ENCODE data around the gene IDUA. TPM values are rescaled to one million over a fixed set of nuclear protein-coding genes. Genes with fewer than 3 reads are reported as not detected.

The IDUA gene
- total RNA-seq, 1 donor from 2014 or later, result 2.6 TPM

DNA sequence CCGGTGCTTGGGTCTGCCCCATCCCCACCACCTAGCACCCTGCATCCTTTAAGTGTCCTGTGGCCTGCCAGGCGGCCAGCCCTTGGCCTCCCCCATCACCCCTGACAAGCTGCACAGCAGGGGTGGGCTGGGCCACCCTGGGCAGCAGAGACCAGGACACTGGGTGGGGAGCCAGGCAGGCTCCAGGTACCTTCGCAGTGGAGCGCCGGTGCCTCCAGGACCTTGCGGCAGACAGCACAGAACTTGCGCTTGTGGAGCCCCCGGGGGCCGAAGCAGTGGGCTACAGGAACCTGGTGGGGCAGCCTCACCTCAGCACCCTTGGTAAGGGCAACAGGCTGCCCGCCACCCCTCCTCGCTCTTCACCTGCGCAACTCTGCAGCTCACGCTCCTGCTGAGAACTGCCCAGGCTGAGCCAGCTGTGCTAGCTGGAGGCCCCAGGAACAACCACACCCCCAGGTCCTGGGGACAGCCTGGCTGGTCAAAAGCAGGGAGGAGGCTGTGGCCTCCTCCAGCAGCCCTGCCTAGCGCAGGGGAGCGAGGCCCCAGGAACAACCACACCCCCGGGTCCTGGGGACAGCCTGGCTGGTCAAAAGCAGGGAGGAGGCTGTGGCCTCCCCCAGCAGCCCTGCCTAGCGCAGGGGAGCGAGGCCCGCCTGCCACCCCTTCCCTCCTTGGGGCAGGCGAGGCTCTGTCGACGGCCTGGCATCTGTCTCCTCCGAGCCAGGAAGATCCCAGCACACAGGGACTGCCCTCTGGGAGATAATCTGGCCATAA is 18.0 kb upstream of the IDUA start:
- no peak for DNase-seq (ENCODE audit: low read depth)

GRCh38 chr4:970046-970745 is 16.6 kb upstream of the IDUA start:
- peak; percentile 52 for FAIRE-seq
- no peak for DNase-seq (ENCODE audit: low read depth)
- Histone ChIP-seq H3K27me3 (ENCODE audit: control insufficient read depth, insufficient read depth, low read length) (no peaks in the 10 kb centered on the region), H3K4me3 (ENCODE audit: low read depth, low read length) (no peak overlapping the region), H3K36me3 (ENCODE audit: control insufficient read depth, insufficient read depth, low read length) (peaks cover 12% of the 10 kb centered on the region)
- TF ChIP-seq, protein P1, sequence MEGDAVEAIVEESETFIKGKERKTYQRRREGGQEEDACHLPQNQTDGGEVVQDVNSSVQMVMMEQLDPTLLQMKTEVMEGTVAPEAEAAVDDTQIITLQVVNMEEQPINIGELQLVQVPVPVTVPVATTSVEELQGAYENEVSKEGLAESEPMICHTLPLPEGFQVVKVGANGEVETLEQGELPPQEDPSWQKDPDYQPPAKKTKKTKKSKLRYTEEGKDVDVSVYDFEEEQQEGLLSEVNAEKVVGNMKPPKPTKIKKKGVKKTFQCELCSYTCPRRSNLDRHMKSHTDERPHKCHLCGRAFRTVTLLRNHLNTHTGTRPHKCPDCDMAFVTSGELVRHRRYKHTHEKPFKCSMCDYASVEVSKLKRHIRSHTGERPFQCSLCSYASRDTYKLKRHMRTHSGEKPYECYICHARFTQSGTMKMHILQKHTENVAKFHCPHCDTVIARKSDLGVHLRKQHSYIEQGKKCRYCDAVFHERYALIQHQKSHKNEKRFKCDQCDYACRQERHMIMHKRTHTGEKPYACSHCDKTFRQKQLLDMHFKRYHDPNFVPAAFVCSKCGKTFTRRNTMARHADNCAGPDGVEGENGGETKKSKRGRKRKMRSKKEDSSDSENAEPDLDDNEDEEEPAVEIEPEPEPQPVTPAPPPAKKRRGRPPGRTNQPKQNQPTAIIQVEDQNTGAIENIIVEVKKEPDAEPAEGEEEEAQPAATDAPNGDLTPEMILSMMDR (IDR thresholded peaks at IDR 0.05; ENCODE audit: insufficient read depth, low read length, severe bottlenecking), result no peak

More for the DNA sequence above, 18.0 kb upstream of the IDUA start:
- Histone ChIP-seq H3K27me3 (ENCODE audit: control insufficient read depth, insufficient read depth, low read length) (no peaks in the 10 kb centered on the region), H3K4me3 (ENCODE audit: low read depth, low read length) (no peak overlapping the region), H3K36me3 (ENCODE audit: control insufficient read depth, insufficient read depth, low read length) (peaks cover 17% of the 10 kb centered on the region)
- FAIRE-seq, result no peak
- TF ChIP-seq, protein P1 (IDR thresholded peaks at IDR 0.05; ENCODE audit: insufficient read depth, low read length, severe bottlenecking), result no peak

- H3K36me3 ChIP-seq (ENCODE audit: control insufficient read depth, insufficient read depth, low read length), result peaks cover 8% of the 10 kb centered on the region
- FAIRE-seq (no peak), DNase-seq (ENCODE audit: low read depth) (no peak)
- H3K4me3 ChIP-seq (ENCODE audit: low read depth, low read length), result no peak overlapping the region
- TF ChIP-seq, protein P1 (IDR thresholded peaks at IDR 0.05; ENCODE audit: insufficient read depth, low read length, severe bottlenecking), result no peak
- H3K27me3 ChIP-seq (ENCODE audit: control insufficient read depth, insufficient read depth, low read length), result no peaks in the 10 kb centered on the region
Observed at GRCh38 chr4:970854-971520, 15.9 kb upstream of the IDUA start.

- TF ChIP-seq, protein P1 (IDR thresholded peaks at IDR 0.05; ENCODE audit: insufficient read depth, low read length, severe bottlenecking), result no peak
- no peak for FAIRE-seq
- Histone ChIP-seq H3K4me3 (ENCODE audit: low read depth, low read length) (peak overlapping the region; percentile 77), H3K27me3 (ENCODE audit: control insufficient read depth, insufficient read depth, low read length) (no peaks in the 10 kb centered on the region), H3K36me3 (ENCODE audit: control insufficient read depth, insufficient read depth, low read length) (peaks cover 6% of the 10 kb centered on the region)
- DNase-seq (ENCODE audit: low read depth), result no peak
Observed at GRCh38 chr4:971666-972500, 15.0 kb upstream of the IDUA start.

GRCh38 chr4:972651-973424 is 14.0 kb upstream of the IDUA start:
- Histone ChIP-seq H3K36me3 (ENCODE audit: control insufficient read depth, insufficient read depth, low read length) (peaks cover 3% of the 10 kb centered on the region), H3K27me3 (ENCODE audit: control insufficient read depth, insufficient read depth, low read length) (no peaks in the 10 kb centered on the region), H3K4me3 (ENCODE audit: low read depth, low read length) (peak overlapping the region; percentile 77)
- TF ChIP-seq, protein P1 (IDR thresholded peaks at IDR 0.05; ENCODE audit: insufficient read depth, low read length, severe bottlenecking), result no peak
- FAIRE-seq, result no peak
- DNase-seq (ENCODE audit: low read depth), result no peak

Data from bronchial epithelial cell (primary cell).